ENCODE measurements around the gene MIX23.

Gene MIX23

DNA sequence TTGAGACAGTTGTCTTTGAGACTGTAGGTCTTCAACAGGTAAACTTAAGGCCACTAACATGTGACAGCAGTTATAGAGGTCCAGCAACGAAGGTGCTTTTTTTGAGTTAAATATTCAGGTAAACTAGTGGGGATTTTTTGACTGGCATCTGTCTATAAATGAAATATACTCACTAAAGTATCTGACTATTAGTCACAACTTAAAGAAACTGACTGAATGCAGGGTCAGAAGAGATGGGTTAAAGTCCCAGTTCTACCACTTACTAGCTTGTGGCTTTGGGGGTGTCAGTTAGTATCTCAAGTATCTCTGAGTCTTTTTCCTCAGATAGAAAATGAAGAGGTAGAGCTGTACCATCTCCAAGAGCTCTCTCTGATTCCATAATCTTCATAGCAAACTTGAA, 18.0 kb downstream of the MIX23 start:
- Histone ChIP-seq H3K18ac (ENCODE audit: low read length) (no peak overlapping the region), H4K8ac (ENCODE audit: low read depth, low read length) (no peak overlapping the region), H3K4me2 (ENCODE audit: insufficient read depth, low read length, poor library complexity, severe bottlenecking) (no peak overlapping the region), H3K9ac (ENCODE audit: low read depth, low read length, poor library complexity) (no peak overlapping the region), H3K9me3 (replicated peaks in 1 of 2; ENCODE audit: control insufficient read depth in 2 of 2, insufficient read depth in 1 of 2, low read depth in 1 of 2, low read length in 2 of 2) (no peaks in the 10 kb centered on the region), H2BK5ac (ENCODE audit: low read length) (no peak overlapping the region), H3K27me3 (ENCODE audit: control insufficient read depth in 3 of 3, insufficient read depth in 3 of 3, low read depth in 1 of 3, low read length in 3 of 3) (no peaks in the 10 kb centered on the region), H2BK15ac (ENCODE audit: low read length) (no peak overlapping the region), H3K4me1 (ENCODE audit: control insufficient read depth in 2 of 2, insufficient read depth in 1 of 2, low read depth in 1 of 2, low read length in 2 of 2) (no peaks in the 10 kb centered on the region), H2BK12ac (ENCODE audit: low read length) (no peak overlapping the region), H2AFZ (ENCODE audit: low read length) (no peak overlapping the region), H3K4ac (ENCODE audit: low read length) (no peak overlapping the region), H3K14ac (ENCODE audit: low read length) (no peak overlapping the region), H4K91ac (ENCODE audit: low read depth, low read length, poor library complexity) (no peak overlapping the region), H2BK120ac (ENCODE audit: low read depth, low read length) (no peak overlapping the region), H3K4me3 (ENCODE audit: low read length in 2 of 2) (no peak overlapping the region), H2AK5ac (ENCODE audit: low read depth, low read length) (no peak overlapping the region), H3K79me1 (ENCODE audit: low read depth, low read length) (no peaks in the 10 kb centered on the region), H3K36me3 (replicated peaks in 1 of 2; ENCODE audit: control insufficient read depth in 2 of 2, insufficient read depth in 2 of 2, low read length in 2 of 2) (peaks cover 16 to 95% of the 10 kb centered on the region in 2 donors), H3K23ac (ENCODE audit: low read depth, low read length, poor library complexity) (no peak overlapping the region), H3K27ac (replicated peaks; ENCODE audit: low read length) (no peak overlapping the region)
- WGBS, 2 donors (ENCODE audit: extremely low coverage in 2 of 2, insufficient read length in 2 of 2, insufficient replicate concordance in 1 of 2): no CpG with 5 or more reads among the region's 1 CpG
- DNase-seq (ENCODE audit: low spot score): no peak

DNA sequence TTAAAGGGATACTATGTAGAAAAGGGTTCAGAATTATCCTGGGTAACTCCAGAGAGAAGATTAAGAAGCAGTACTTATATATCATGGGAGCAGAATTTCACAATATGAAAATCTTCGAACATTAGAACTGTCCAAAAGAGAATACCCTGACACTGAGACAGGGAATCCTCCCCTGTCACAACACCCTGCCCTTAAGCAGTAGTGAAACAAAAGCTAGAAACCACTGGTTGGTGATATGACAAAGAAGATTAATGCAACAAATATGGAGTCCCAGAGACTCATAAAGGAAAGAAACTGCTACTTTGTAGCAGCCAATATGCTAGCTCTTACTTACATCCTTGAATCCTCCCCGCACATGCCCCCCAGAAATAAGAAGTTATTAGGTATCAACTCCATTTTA, 18.5 kb downstream of the MIX23 start:
- DNase-seq (ENCODE audit: low spot score): no peak

DNA sequence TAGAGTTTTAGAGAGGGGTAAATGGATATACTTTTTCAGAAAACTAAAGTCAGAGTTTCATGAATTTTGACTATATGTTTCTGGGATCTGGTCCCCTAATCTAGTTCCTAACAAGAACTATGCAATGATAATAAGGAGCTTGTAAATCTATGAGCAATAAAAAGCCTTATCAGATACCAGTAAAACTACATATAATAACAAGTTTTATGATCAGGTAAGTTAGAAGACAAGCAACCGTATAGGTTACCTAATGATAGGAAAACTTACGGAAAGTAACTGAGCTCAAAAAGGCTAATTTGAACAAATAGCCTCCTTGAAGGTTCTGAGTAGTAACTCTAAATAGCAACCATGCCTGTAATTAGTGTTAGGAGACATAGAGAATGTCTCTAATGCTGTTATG, 21.0 kb downstream of the MIX23 start:
- no peak overlapping the region for H3K4me3 ChIP-seq (ENCODE audit: low read length in 2 of 2)
- H3K23ac ChIP-seq (ENCODE audit: low read depth, low read length, poor library complexity): no peak overlapping the region
- H3K27me3 ChIP-seq (ENCODE audit: control insufficient read depth in 3 of 3, insufficient read depth in 3 of 3, low read depth in 1 of 3, low read length in 3 of 3): no peaks in the 10 kb centered on the region
- H2AFZ ChIP-seq (ENCODE audit: low read length): no peak overlapping the region
- H3K4ac ChIP-seq (ENCODE audit: low read length): no peak overlapping the region
- H3K9ac ChIP-seq (ENCODE audit: low read depth, low read length, poor library complexity): no peak overlapping the region
- H3K4me1 ChIP-seq (ENCODE audit: control insufficient read depth in 2 of 2, insufficient read depth in 1 of 2, low read depth in 1 of 2, low read length in 2 of 2): no peaks in the 10 kb centered on the region
- H2AK5ac ChIP-seq (ENCODE audit: low read depth, low read length): no peak overlapping the region
- H2BK120ac ChIP-seq (ENCODE audit: low read depth, low read length): no peak overlapping the region
- H2BK12ac ChIP-seq (ENCODE audit: low read length): no peak overlapping the region
- H4K8ac ChIP-seq (ENCODE audit: low read depth, low read length): no peak overlapping the region
- no peak overlapping the region for H3K4me2 ChIP-seq (ENCODE audit: insufficient read depth, low read length, poor library complexity, severe bottlenecking)
- no peak overlapping the region for H4K91ac ChIP-seq (ENCODE audit: low read depth, low read length, poor library complexity)
- no peak overlapping the region for H3K27ac ChIP-seq (replicated peaks; ENCODE audit: low read length)
- H2BK5ac ChIP-seq (ENCODE audit: low read length): no peak overlapping the region
- no peak overlapping the region for H3K18ac ChIP-seq (ENCODE audit: low read length)
- no peaks in the 10 kb centered on the region for H3K79me1 ChIP-seq (ENCODE audit: low read depth, low read length)
- no peak overlapping the region for H2BK15ac ChIP-seq (ENCODE audit: low read length)
- no peak for DNase-seq (ENCODE audit: low spot score)
- H3K14ac ChIP-seq (ENCODE audit: low read length): no peak overlapping the region
- WGBS, 2 donors (ENCODE audit: extremely low coverage in 2 of 2, insufficient read length in 2 of 2, insufficient replicate concordance in 1 of 2): no CpG with 5 or more reads among the region's 2 CpGs
- H3K36me3 ChIP-seq (replicated peaks in 1 of 2; ENCODE audit: control insufficient read depth in 2 of 2, insufficient read depth in 2 of 2, low read length in 2 of 2): peaks cover 14 to 88% of the 10 kb centered on the region in 2 donors
- no peaks in the 10 kb centered on the region for H3K9me3 ChIP-seq (replicated peaks in 1 of 2; ENCODE audit: control insufficient read depth in 2 of 2, insufficient read depth in 1 of 2, low read depth in 1 of 2, low read length in 2 of 2)

More for the DNA sequence above, 18.5 kb downstream of the MIX23 start:
- Histone ChIP-seq H3K36me3 (replicated peaks in 1 of 2; ENCODE audit: control insufficient read depth in 2 of 2, insufficient read depth in 2 of 2, low read length in 2 of 2) (peaks cover 16 to 95% of the 10 kb centered on the region in 2 donors), H3K14ac (ENCODE audit: low read length) (no peak overlapping the region), H3K4me2 (ENCODE audit: insufficient read depth, low read length, poor library complexity, severe bottlenecking) (no peak overlapping the region), H2BK120ac (ENCODE audit: low read depth, low read length) (no peak overlapping the region), H2BK5ac (ENCODE audit: low read length) (no peak overlapping the region), H2AFZ (ENCODE audit: low read length) (no peak overlapping the region), H4K91ac (ENCODE audit: low read depth, low read length, poor library complexity) (no peak overlapping the region), H3K4ac (ENCODE audit: low read length) (no peak overlapping the region), H3K27ac (replicated peaks; ENCODE audit: low read length) (no peak overlapping the region), H2AK5ac (ENCODE audit: low read depth, low read length) (no peak overlapping the region), H2BK12ac (ENCODE audit: low read length) (no peak overlapping the region), H3K4me1 (ENCODE audit: control insufficient read depth in 2 of 2, insufficient read depth in 1 of 2, low read depth in 1 of 2, low read length in 2 of 2) (no peaks in the 10 kb centered on the region), H4K8ac (ENCODE audit: low read depth, low read length) (no peak overlapping the region), H3K9me3 (replicated peaks in 1 of 2; ENCODE audit: control insufficient read depth in 2 of 2, insufficient read depth in 1 of 2, low read depth in 1 of 2, low read length in 2 of 2) (no peaks in the 10 kb centered on the region), H3K79me1 (ENCODE audit: low read depth, low read length) (no peaks in the 10 kb centered on the region), H3K23ac (ENCODE audit: low read depth, low read length, poor library complexity) (no peak overlapping the region), H3K4me3 (ENCODE audit: low read length in 2 of 2) (no peak overlapping the region), H3K18ac (ENCODE audit: low read length) (no peak overlapping the region), H3K27me3 (ENCODE audit: control insufficient read depth in 3 of 3, insufficient read depth in 3 of 3, low read depth in 1 of 3, low read length in 3 of 3) (no peaks in the 10 kb centered on the region), H2BK15ac (ENCODE audit: low read length) (no peak overlapping the region), H3K9ac (ENCODE audit: low read depth, low read length, poor library complexity) (no peak overlapping the region)
- WGBS, 2 donors (ENCODE audit: extremely low coverage in 2 of 2, insufficient read length in 2 of 2, insufficient replicate concordance in 1 of 2): no CpG with 5 or more reads among the region's 2 CpGs

DNA sequence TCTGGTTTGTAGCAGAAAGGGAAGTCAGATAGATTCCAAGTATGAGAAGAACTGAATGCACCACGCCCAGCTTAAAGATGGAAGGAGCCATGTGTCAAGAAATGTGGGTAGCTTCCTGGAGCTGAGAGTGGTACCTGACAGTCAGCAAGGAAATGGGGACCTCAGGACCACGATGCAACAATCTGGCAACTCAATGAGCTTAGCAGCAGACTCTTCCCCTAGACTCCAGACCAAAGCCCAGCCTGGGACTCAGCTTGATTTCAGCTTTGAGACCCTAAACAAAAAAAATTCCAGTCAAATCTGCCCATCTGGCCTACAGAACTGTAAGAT, 24.4 kb downstream of the MIX23 start:
- H2BK120ac ChIP-seq (ENCODE audit: low read depth, low read length): no peak overlapping the region
- no peak overlapping the region for H2AFZ ChIP-seq (ENCODE audit: low read length)
- H3K23ac ChIP-seq (ENCODE audit: low read depth, low read length, poor library complexity): no peak overlapping the region
- no peak overlapping the region for H3K18ac ChIP-seq (ENCODE audit: low read length)
- no peak overlapping the region for H3K4me3 ChIP-seq (ENCODE audit: low read length in 2 of 2)
- no peak overlapping the region for H4K91ac ChIP-seq (ENCODE audit: low read depth, low read length, poor library complexity)
- no peak overlapping the region for H2AK5ac ChIP-seq (ENCODE audit: low read depth, low read length)
- H3K4me2 ChIP-seq (ENCODE audit: insufficient read depth, low read length, poor library complexity, severe bottlenecking): no peak overlapping the region
- WGBS, 2 donors (ENCODE audit: extremely low coverage in 2 of 2, insufficient read length in 2 of 2, insufficient replicate concordance in 1 of 2): no CpG with 5 or more reads among the region's 2 CpGs
- no peaks in the 10 kb centered on the region for H3K79me1 ChIP-seq (ENCODE audit: low read depth, low read length)
- no peak overlapping the region for H3K4ac ChIP-seq (ENCODE audit: low read length)
- no peak overlapping the region for H2BK12ac ChIP-seq (ENCODE audit: low read length)
- no peak overlapping the region for H4K8ac ChIP-seq (ENCODE audit: low read depth, low read length)
- no peak overlapping the region for H3K9ac ChIP-seq (ENCODE audit: low read depth, low read length, poor library complexity)
- no peak overlapping the region for H3K27ac ChIP-seq (replicated peaks; ENCODE audit: low read length)
- no peaks in the 10 kb centered on the region for H3K9me3 ChIP-seq (replicated peaks in 1 of 2; ENCODE audit: control insufficient read depth in 2 of 2, insufficient read depth in 1 of 2, low read depth in 1 of 2, low read length in 2 of 2)
- no peaks in the 10 kb centered on the region for H3K27me3 ChIP-seq (ENCODE audit: control insufficient read depth in 3 of 3, insufficient read depth in 3 of 3, low read depth in 1 of 3, low read length in 3 of 3)
- H3K14ac ChIP-seq (ENCODE audit: low read length): no peak overlapping the region
- no peak for DNase-seq (ENCODE audit: low spot score)
- H3K4me1 ChIP-seq (ENCODE audit: control insufficient read depth in 2 of 2, insufficient read depth in 1 of 2, low read depth in 1 of 2, low read length in 2 of 2): no peaks in the 10 kb centered on the region
- peaks cover 4 to 55% of the 10 kb centered on the region in 2 donors for H3K36me3 ChIP-seq (replicated peaks in 1 of 2; ENCODE audit: control insufficient read depth in 2 of 2, insufficient read depth in 2 of 2, low read length in 2 of 2)
- H2BK5ac ChIP-seq (ENCODE audit: low read length): no peak overlapping the region
- no peak overlapping the region for H2BK15ac ChIP-seq (ENCODE audit: low read length)
